Medulla oblongata (tissue), 1 donor: Measurements from ENCODE around the gene SGMS1.
"Not testable (repeated sequence)": the region's sequence is repeated elsewhere in the genome, so short reads cannot be mapped to it uniquely, and the experiment has no call there.

Experiments
- DNase-seq: peaks from one replicate; pipeline ENCODE4 v3.0.0-alpha.2; 2015; ENCODE audit errors: extremely low spot score

Gene SGMS1

GRCh38 chr10:50508315-50509051, 115.3 kb downstream of the SGMS1 start:
- no peak for DNase-seq

- DNase-seq, result peak; percentile 96
Observed at GRCh38 chr10:50506861-50507573, 116.7 kb downstream of the SGMS1 start.

GRCh38 chr10:50504389-50504788, 119.4 kb downstream of the SGMS1 start:
- DNase-seq, result no peak

DNA sequence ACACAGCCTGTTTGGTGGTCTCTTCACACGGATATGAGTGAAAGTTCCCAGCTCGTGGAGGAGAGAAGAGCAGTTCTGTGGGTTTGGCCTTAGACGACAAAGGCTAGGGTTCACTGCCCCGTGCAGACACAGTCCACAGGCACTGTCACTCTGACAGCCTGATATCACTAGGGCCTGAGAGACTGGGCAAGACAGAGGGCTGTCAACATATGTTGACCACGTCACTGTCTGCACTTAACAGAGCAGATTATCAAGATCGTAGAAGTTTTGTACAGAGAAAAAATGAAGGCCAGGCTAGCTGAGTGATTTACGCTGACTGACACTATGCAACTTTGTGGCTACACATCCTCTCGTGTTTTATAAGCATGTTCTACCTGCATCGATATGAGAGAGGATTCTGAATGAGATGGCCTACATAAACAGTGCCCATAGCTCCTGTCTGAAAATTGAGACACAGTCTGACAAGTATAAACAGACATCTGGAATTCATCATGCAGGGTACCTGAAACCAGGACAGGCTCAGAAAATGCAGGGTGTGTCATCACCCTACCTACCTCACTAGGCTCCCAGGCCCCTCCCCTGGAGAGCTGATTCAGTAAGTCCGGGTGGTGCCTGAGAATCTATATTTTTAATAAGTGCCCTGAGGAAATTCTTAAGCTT, 120.0 kb downstream of the SGMS1 start:
- peak; percentile 15 for DNase-seq

DNA sequence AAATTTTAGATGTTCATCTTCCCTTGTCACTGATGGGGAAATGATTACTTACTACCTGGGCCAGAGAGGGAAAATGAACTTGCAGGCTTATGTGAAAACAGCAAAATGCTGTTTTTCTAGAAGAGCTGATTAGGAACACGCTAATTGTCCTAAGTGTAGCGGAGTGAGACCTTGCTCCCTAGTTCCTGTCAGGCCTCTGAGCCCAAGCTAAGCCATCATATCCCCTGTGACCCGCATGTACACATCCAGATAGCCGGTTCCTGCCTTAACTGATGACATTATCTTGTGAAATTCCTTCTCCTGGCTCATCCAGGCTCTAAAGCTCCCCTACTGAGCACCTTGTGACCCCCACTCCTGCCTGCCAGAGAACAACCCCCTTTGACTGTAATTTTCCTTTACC, 120.6 kb downstream of the SGMS1 start:
- DNase-seq, result peak; percentile 17

- DNase-seq, result peak; percentile 15
Observed at GRCh38 chr10:50501924-50502452, 121.8 kb downstream of the SGMS1 start.

GRCh38 chr10:50501478-50501877, 122.3 kb downstream of the SGMS1 start:
- no peak for DNase-seq

DNA sequence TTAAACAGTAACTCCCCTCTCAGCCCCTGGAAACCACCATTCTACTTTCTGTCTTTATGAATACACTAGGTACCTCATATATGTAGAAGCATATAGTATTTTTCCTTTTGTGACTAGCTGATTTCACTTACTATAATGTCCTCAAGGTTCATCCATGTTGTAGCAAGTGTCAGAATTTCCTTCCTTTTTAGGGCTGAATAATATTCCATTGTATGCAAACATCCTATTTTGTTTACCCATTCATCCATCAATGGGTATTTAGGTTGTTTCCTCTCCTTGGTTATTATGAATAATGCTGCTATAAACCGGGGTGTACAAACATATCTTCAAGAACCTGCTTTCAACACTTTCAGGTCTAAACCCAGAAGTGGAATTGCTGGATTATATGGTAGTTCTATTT, 125.3 kb downstream of the SGMS1 start:
- no peak for DNase-seq

GRCh38 chr10:50497758-50498157, 126.0 kb downstream of the SGMS1 start:
- DNase-seq, result no peak

GRCh38 chr10:50496228-50496627, 127.5 kb downstream of the SGMS1 start:
- peak; percentile 12 for DNase-seq

DNA sequence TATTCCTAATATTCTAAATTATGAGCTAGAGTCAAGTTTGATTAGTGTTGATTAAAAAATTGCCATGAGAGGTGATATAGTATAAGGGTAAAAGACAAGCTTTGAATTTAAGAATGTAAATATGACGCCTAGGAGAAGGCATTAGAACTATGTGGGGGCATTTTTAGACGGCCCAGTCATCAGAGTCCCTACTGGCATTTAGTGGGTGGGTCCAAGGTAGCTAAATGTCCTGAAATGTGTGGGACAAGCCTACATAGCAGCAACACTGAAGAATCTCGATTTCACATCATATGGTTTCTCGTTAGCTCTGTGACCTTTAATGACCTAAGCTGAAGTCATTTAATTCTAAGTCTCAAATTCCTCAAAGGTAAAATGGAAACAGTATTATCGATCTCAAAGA, 133.5 kb downstream of the SGMS1 start:
- no peak for DNase-seq

DNA sequence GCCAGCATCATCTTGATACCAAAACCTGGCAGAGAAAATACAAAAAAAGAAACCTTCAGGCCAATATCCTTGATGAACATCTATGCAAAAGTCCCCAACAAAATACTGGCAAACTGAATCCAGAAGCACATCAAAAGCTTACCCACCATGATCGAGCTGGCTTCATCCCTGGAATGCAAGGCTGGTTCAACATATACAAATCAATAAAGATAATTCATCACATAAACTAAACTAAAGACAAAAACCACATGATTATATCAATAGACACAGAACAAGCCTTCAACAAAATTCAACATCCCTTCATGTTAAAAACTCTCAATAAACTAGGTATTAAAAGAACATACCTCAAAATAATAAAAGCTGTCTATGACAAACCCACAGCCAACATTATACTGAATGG, 139.2 kb downstream of the SGMS1 start:
- not testable (repeated sequence) for DNase-seq

DNA sequence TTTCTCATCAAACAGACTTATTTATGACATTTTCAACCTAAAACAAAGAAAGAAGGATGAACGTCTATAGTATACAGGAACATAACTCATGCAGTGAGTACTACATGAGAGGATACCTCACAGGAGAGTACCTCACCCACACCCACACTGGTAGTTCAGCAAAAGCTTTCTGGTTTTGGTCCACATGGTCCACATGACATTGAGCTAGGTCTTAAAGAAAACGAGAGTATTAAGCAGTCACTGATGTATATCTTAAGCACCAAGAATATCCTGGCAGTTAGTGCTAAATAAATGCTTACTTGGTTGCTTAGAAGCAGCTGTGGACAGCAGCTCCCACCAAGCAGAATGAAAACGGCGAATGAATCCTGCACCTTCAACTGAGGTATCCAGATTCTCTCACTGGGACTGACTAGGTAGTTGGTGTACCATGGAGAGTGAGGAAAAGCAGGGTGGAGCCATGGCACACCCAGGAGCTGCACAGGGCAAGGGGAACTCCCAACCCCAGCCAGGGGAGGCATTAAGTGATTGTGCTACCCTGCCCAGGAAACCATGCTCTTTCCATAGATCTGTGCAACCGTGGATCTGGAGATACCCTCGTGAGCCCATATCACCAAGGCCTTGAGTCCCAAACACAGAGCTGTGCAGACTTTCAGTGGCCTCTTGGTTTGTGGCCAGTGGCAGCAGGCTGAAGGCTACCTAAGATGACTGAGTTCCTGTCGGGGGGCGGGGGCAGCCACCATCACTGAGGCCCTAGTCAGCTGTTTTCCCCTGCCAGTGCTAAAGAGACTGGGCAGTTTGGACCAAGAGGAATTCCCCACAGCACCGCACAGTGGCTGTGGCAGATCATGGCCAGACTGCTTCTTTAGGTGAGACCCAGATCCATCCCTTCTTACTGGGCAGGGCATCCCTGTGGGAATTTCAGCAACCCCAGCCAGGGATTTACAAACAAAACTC, 143.4 kb downstream of the SGMS1 start:
- DNase-seq, result no peak

- DNase-seq, result no peak
Observed at GRCh38 chr10:50477287-50478203, 146.2 kb downstream of the SGMS1 start.

- DNase-seq, result no peak
Observed at GRCh38 chr10:50473756-50474155, 150.0 kb downstream of the SGMS1 start.

GRCh38 chr10:50472914-50473313, 150.8 kb downstream of the SGMS1 start:
- DNase-seq, result no peak

DNA sequence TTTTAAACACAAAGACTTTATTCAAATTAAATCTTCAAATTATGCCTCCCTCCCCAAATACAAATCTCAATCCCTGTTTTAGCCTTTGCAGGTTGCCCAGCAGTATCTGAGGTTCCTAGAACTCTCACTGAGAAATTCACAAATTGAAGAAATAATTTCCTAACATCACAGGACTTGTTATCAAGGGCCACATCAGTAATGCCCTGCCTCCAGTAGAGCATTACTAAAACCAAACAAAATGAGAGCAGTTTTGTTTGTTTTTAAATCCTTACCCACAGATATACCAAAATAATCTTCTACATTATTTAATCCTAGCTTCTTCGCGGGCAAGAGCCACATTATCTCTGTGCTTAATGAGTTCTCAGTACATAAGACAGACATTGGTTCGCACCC, 152.2 kb downstream of the SGMS1 start:
- no peak for DNase-seq

DNA sequence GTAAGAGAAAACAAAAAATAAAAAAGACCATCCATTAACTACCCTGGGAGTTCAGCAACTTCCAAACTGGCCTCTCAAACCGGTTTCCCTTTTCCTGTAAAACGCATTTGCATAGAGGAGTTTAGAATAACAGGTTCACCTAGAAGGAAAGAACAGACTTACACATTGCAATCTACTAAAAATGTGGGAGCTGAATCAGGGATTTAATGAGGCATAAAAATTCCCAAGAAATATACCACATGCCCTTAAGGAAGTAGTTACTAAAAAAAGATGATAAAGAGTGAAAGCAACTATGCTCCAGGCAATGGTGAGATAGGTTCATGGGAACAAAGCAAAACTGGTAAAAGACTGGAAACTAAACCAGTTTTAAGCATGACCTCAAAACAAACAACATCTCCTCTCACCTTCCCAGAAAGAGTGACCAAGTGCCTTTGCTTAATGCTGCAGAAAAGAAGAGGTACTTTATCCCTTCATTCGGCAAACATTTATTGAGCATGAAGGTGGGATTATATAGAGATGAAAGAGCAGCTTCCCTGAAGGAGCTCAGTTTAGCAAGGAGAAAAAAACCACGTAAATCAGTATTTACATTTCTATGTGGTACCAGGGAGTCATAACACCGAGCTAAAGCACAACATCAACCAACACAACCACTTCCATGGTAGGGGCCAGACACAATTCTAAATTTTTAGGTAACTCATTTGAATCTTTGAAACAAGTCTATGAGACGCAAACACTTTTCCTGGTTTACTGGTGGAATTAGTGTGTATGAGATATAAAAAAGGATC, 152.8 kb downstream of the SGMS1 start:
- DNase-seq, result no peak

DNA sequence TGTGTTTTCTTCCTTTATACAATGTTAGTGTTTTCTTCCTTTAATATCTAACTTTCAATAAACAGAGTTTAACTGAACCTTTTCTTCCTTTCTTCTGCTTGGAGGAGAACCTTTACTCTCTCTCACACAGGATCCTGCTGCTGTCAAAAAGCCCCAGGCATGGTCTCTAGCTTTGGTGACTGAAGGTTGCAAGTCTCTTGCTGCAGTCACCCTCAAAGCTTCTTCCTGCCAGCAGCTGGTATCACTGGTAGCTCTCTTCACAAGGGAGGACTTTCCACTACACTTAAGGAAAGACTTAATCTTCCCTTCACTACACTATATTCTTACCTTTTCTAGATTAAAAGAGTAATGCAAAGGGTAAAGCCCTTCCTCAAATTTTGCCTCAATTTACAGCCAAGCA, 153.4 kb downstream of the SGMS1 start:
- no peak for DNase-seq

DNA sequence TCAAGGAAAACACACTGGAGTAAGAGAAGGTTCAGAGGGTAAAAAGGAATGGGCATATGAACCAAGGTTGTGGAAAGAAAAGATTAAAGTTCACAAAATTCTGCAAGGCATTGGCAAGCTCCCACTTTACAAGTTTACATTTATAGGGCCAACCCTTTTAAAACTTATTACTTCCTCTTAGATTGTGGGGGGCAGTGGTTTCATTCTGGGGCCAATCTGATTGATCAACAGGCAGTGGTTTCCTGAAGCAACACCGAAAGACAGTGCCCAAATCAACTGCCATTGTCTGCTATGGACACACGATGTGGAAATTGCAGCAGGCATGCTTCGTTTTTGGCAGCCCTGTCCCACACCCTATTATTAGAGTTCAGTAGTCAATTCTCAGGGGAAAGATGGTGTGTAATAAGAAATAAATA, 154.0 kb downstream of the SGMS1 start:
- no peak for DNase-seq
